A673 (cell line): Measurements from ENCODE around the gene RFC2. TPM values are rescaled to one million over a fixed set of nuclear protein-coding genes. Genes with fewer than 3 reads are reported as not detected.

Experiments used
- BruUV-seq: library from RNA; stranded (reverse); fragments of 400-500 nt; replicated peaks from 2 replicates; lab custom pipeline; 2021; lab: Mats Ljungman, UMichigan
- CTCF ChIA-PET: fragments of 300-600 bp; sonication (Branson Sonifier 250); formaldehyde crosslinking; loops from one replicate; lab custom pipeline; 2022; ENCODE audit warnings: antibody characterized with exemption; lab: Charles Lee
- POLR2A ChIA-PET: fragments of 300-600 bp; sonication (Branson Sonifier 250); formaldehyde crosslinking; loops from one replicate; lab custom pipeline; 2022; ENCODE audit warnings: antibody characterized with exemption; ENCODE audit not compliant: low non-redundant PET; lab: Charles Lee
- DNase-seq: peaks from one replicate; pipeline ENCODE4 v3.0.0-alpha.2; 2015; ENCODE audit warnings: low spot score
- H3K27ac ChIP-seq: fragments of 200-600 bp; sonication (generic); 2 replicates; pipeline ENCODE4 v1.5.1; 2016; ENCODE audit warnings: mixed run types, low read depth, mild to moderate bottlenecking, mixed read lengths, antibody characterized with exemption, low read length; ENCODE audit not compliant: poor library complexity, severe bottlenecking
- H3K27me3 ChIP-seq: fragments of 200-600 bp; sonication (generic); replicated peaks from 2 replicates; pipeline ENCODE4 v1.6.1; 2017; ENCODE audit warnings: mixed run types, low read depth, mild to moderate bottlenecking, mixed read lengths, antibody characterized with exemption, low read length; ENCODE audit not compliant: insufficient read depth, poor library complexity
- H3K36me3 ChIP-seq: fragments of 200-600 bp; sonication (generic); 2 replicates; pipeline ENCODE4 v1.6.1; 2016; ENCODE audit warnings: mixed run types, mild to moderate bottlenecking, mixed read lengths, antibody characterized with exemption, low read length; ENCODE audit not compliant: insufficient read depth, poor library complexity, severe bottlenecking
- H3K4me1 ChIP-seq: fragments of 200-600 bp; sonication (generic); 2 replicates; pipeline ENCODE4 v1.6.1; 2017; ENCODE audit warnings: mixed run types, mild to moderate bottlenecking, mixed read lengths, antibody characterized with exemption, low read length; ENCODE audit not compliant: insufficient read depth, poor library complexity, severe bottlenecking
- H3K4me3 ChIP-seq: fragments of 200-600 bp; sonication (generic); 2 replicates; pipeline ENCODE4 v1.5.1; 2016; ENCODE audit warnings: low read depth, mixed run types, mild to moderate bottlenecking, mixed read lengths, low read length; ENCODE audit not compliant: poor library complexity, severe bottlenecking
- H3K9me3 ChIP-seq: fragments of 200-600 bp; sonication (generic); 2 replicates; pipeline ENCODE4 v1.6.1; 2016; ENCODE audit warnings: mixed run types, low read depth, mild to moderate bottlenecking, mixed read lengths, antibody characterized with exemption, low read length; ENCODE audit not compliant: poor library complexity, severe bottlenecking
- EZH2 ChIP-seq: fragments of 200-600 bp; sonication (generic); IDR thresholded peaks from 2 replicates; pipeline ENCODE4 v1.6.1; 2017; ENCODE audit warnings: borderline replicate concordance, low read depth, mild to moderate bottlenecking, mixed read lengths, antibody characterized with exemption, low read length; ENCODE audit not compliant: poor library complexity, severe bottlenecking
- intact Hi-C: fragments of 100-400 bp; cut with micrococcal nuclease; formaldehyde crosslinking; loops from one replicate; pipeline ENCODE4 v1.10.0; 2022; ENCODE audit not compliant: unreplicated experiment
- total RNA-seq: library from RNA; stranded (reverse); gene quantifications from 2 replicates; pipeline ENCODE4 v1.2.3, GENCODE V29; 2021
- TF ChIP-seq, protein P1 (sequence below): fragments of 300-800, 200-600 bp; sonication (generic); conservative IDR thresholded peaks from 2 replicates; pipeline ENCODE4 v1.5.1; 2017; ENCODE audit warnings: low read depth, mild to moderate bottlenecking, antibody characterized with exemption, low read length, moderate library complexity, mixed read lengths

Gene RFC2
- total RNA-seq, 1 experiment from 2014 or later, result 125 TPM

DNA sequence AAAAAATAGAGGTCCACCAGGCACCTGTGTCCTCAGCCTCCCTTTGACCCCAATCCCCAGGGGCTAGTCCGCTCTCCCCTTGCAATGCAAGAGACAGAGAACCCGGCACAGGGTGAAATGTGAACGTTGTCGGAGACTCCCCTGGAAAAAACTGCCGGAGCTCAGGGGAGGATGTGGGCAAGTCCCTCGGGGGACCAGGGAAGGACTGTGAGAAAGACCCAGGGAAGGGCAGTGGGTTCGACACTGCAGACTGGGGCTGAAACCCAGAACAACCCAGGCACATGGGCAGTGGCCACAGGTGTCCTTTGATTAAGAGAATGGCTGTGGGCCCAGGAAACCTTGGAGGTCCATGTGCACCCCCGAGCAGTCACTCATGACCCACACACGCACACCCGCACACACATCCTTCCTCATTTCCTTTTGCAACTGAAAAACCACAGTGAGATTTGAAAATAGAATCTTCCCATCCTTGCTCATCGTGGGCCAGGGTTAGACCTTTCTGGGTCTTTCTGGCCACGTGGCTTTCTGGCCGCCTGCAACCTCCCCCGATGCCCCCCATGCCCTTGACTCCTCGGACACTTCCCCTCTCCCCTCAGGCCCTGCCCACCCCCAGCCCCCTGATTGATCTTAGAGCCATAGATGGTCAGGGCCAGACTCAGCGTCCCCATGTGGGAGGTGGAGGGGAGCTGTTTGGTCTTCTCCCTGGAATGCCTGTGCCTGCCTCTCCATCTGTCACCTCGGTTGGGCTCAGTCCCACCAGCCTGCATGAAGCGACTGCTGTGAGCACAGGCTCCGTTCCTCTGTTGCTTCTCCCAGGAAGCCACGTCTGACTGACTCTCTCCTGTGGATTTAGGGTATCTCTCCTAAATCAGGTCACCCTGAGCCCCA, 36.5 kb downstream of the RFC2 start:
- no peak for DNase-seq
- Histone ChIP-seq H3K4me3 (no peak overlapping the region), H3K36me3 (no peaks in the 10 kb centered on the region), H3K4me1 (no peaks in the 10 kb centered on the region), H3K27ac (no peak overlapping the region), H3K9me3 (no peaks in the 10 kb centered on the region), H3K27me3 (no peaks in the 10 kb centered on the region)
- CTCF ChIA-PET, result interaction anchor here (0.5 to 0.6 kb wide), 2 partner anchors 8 to 119 kb away, joined by 3 to 17 read pairs; partner anchors contain the start of gene LAT2
- intact Hi-C loops, result no loop called here
- no TSS peak for BruUV-seq
- POLR2A ChIA-PET, result interaction anchor here (0.6 kb wide), 1 partner anchor 180 kb away, joined by 17 read pairs; no protein-coding TSS in a partner anchor
- TF ChIP-seq, protein P1, sequence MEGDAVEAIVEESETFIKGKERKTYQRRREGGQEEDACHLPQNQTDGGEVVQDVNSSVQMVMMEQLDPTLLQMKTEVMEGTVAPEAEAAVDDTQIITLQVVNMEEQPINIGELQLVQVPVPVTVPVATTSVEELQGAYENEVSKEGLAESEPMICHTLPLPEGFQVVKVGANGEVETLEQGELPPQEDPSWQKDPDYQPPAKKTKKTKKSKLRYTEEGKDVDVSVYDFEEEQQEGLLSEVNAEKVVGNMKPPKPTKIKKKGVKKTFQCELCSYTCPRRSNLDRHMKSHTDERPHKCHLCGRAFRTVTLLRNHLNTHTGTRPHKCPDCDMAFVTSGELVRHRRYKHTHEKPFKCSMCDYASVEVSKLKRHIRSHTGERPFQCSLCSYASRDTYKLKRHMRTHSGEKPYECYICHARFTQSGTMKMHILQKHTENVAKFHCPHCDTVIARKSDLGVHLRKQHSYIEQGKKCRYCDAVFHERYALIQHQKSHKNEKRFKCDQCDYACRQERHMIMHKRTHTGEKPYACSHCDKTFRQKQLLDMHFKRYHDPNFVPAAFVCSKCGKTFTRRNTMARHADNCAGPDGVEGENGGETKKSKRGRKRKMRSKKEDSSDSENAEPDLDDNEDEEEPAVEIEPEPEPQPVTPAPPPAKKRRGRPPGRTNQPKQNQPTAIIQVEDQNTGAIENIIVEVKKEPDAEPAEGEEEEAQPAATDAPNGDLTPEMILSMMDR, result no peak
- TF ChIP-seq EZH2, result no peak

GRCh38 chr7:74216361-74216761, 37.8 kb downstream of the RFC2 start:
- no peak for DNase-seq
- intact Hi-C loops, result no loop called here
- ChIA-PET CTCF (no interaction called here), POLR2A (no interaction called here)
- Histone ChIP-seq H3K27me3 (no peaks in the 10 kb centered on the region), H3K36me3 (no peaks in the 10 kb centered on the region), H3K27ac (no peak overlapping the region), H3K4me3 (no peak overlapping the region), H3K4me1 (no peaks in the 10 kb centered on the region), H3K9me3 (no peaks in the 10 kb centered on the region)
- no TSS peak for BruUV-seq
- no peak for TF ChIP-seq EZH2
- TF ChIP-seq, protein P1, result no peak

GRCh38 chr7:74215921-74216320, 38.3 kb downstream of the RFC2 start:
- ChIA-PET POLR2A (no interaction called here), CTCF (no interaction called here)
- Histone ChIP-seq H3K36me3 (no peaks in the 10 kb centered on the region), H3K27ac (no peak overlapping the region), H3K9me3 (no peaks in the 10 kb centered on the region), H3K4me3 (no peak overlapping the region), H3K27me3 (no peaks in the 10 kb centered on the region), H3K4me1 (no peaks in the 10 kb centered on the region)
- no peak for DNase-seq
- TF ChIP-seq EZH2, result no peak
- TF ChIP-seq, protein P1, result no peak
- intact Hi-C loops, result no loop called here
- BruUV-seq, result no TSS peak
